ENCODE data around the gene CWH43.
"Not testable (repeated sequence)": the region's sequence is repeated elsewhere in the genome, so short reads cannot be mapped to it uniquely, and the experiment has no call there.

Gene CWH43

DNA sequence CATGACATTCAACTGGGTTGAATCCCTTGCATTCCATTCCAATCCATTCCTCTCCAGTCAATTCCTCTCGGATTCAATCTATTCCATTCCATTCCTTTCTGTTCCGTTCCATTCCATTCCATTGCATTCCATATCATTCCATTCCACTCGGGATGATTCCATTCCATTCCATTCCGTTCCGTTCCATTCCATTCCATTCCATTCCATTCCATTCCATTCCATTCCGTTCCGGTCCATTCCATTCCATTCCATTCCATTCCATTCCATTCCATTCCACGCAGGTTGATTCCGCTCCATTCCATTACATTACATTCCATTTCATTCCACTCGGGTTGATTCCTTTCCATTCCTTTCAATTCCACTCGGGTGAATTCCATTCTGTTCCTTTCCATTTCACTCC lies 111.4 kb downstream of the CWH43 start:
- DNase-seq = not testable (repeated sequence)

DNA sequence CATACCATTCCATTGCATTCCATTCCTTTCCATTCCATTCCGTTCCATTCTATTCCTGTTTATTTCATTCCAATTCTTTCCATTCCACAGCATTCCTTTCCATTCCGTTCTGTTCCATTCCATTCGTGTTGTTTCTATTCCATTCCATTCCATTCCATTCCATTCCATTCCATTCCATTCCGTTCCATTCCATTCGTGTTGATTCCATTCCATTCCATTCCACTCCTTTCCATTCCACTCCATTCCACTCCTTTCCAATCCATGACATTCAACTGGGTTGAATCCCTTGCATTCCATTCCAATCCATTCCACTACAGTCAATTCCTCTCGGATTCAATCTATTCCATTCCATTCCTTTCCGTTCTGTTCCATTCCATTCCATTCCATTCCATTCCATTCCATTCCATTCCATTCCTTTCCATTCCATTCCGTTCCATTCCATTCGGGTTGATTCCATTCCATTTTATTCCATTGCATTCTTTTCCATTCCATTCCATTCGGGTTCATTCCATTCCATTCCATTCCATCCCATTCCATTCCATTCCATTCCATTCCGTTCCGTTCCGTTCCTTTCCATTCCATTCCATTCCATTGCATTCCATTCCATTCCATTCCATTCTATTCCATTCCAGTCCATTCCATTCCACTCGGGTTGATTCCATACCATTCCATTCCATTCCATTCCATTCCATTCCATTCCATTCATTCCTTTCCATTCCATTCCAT lies 112.1 kb downstream of the CWH43 start:
- DNase-seq = not testable (repeated sequence)

DNA sequence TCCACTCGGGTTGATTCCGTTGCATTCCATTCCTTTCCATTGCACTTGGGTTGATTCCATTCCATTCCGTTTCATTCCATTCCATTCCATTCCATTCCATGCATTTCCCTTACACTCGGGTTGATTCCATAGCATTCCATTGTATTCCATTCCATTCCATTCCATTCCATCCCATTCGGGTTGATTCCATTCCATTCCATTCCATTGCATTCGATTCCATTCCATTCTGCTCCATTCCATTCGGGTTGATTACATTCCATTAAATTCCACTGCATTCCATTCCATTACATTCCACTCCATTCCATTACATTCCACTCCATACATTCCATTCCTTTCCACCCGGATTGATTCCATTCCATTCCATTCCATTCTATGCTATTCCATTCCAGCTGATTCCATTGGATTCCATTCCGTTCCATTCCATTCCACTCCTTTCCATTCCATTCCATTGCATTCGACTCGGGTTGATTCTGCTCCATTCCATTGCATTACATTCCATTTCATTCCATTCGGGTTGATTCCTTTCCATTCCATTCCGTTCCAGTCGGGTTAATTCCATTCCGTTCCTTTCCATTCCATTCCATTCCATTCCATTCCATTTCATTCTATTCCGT lies 113.9 kb downstream of the CWH43 start:
- DNase-seq = not testable (repeated sequence)

DNA sequence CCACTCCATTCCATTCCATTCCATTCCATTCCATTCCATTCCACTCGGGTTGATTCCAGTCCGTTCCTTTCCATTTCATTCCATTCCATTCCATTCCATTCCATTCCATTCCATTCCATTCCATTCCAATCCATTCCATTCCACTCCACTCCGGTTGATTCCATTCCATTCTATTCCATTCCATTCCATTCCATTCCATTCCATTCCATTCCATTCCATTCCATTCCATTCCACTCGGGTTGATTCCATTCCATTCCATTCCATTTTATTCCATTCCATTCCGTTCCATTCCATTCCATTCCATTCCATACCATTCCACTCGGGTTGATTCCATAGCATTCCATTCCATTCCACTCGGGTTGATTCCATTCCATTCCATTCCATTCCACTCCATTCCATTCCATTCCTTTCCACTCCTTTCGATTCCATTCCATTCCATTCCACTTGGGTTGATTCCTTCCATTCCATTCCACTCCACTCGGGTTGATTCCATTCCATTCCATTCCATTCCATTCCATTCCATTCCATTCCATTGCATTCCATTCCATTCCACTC lies 116.3 kb downstream of the CWH43 start:
- DNase-seq = not testable (repeated sequence)

DNA sequence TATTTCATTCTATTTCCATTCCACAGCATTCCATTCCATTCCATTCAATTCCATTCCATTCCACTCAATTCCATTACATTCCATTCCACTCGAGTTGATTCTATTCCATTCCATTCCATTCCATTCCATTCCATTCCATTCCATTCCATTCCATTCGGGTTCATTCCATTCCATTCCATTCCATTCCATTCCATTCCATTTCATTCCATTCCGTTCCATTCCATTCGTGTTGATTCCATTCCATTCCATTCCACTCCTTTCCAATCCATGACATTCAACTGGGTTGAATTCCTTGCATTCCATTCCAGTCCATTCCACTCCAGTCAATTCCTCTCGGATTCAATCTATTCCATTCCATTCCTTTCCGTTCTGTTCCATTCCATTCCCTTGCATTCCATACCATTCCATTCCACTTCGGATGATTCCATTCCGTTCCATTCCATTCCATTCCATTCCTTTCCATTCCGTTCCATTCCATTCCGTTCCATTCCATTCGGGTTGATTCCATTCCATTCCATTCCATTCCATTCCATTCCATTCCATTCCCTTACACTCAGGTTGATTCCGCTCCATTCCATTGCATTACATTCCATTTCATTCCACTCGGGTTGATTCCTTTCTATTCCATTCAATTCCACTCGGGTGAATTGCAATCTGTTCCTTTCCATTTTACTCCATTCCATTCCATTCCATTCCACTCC lies 117.5 kb downstream of the CWH43 start:
- DNase-seq = not testable (repeated sequence)

DNA sequence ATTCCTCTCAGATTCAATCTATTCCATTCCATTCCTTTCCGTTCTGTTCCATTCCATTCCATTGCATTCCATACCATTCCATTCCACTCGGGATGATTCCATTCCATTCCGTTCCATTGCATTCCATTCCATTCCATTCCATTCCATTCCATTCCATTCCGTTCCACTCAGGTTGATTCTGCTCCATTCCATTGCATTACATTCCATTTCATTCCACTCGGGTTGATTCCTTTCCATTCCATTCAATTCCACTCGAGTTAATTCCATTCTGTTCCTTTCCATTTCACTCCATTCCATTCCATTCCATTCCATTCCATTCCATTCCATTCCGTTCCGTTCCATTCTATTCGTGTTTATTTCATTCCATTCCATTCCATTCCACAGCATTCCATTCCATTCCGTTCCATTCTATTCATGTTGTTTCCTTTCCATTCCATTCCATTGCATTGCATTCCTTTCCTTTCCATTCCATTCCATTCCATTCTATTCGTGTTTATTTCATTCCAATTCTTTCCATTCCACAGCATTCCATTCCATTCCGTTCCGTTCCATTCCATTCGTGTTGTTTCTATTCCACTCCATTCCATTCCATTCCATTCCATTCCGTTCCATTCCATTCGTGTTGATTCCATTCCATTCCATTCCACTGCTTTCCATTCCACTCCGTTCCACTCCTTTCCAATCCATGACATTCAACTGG lies 118.3 kb downstream of the CWH43 start:
- DNase-seq = not testable (repeated sequence)

DNA sequence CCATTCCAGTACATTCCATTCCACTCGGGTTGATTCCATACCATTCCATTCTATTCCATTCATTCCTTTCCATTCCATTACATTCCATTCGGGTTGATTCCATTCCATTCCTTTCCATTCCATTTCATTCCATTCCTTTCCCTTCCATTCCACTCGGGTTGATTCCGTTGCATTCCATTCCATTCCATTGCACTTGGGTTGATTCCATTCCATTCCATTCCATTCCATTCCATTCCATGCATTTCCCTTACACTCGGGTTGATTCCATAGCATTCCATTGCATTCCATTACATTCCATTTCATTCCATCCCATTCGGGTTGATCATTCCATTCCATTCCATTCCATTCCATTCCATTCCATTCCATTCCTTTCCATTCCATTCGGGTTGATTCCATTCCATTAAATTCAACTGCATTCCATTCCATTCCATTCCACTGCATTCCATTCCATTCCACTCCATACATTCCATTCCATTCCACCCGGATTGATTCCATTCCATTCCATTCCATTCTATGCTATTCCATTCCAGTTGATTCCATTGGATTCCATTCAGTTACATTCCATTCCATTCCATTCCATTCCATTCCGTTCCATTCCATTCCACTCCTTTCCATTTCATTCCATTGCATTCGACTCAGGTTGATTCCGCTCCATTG lies 119.3 kb downstream of the CWH43 start:
- not testable (repeated sequence) for DNase-seq

DNA sequence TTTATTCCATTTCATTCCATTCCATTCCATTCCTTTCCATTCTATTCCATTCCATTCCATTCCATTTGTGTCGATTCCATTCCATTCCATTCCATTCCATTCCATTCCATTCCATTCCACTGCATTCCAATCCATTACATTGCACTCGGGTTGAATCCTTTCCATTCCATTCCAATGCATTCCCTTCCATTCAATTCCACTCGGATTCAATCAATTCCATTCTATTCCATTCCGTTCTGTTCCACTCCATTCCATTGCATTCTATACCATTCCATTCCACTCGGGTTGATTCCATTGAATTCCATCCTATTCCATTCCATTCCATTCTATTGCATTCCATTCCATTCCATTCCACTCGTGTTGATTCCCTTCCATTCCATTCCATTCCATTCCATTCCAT lies 121.2 kb downstream of the CWH43 start:
- not testable (repeated sequence) for DNase-seq

DNA sequence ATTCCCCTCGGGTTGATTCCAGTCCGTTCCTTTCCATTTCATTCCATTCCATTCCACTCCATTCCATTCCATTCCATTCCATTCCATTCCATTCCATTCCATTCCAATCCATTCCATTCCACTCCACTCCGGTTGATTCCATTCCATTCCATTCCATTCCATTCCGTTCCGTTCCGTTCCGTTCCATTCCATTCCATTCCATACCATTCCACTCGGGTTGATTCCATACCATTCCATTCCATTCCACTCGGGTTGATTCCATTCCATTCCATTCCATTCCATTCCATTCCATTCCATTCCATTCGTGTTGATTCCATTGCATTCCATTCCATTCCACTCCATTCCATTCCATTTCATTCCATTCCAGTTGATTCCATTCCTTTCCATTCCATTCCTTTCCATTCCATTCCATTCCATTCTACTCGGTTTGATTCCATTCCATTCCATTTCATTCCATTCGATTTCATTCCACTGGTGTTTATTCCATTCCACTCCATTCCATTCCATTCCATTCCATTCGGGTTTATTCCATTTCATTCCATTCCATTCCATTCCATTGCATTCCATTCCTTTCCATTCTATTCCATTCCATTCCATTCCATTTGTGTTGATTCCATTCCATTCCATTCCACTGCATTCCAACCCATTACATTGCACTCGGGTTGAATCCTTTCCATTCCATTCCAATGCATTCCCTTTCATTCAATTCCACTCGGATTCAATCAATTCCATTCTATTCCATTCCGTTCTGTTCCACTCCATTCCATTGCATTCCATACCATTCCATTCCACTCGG lies 122.3 kb downstream of the CWH43 start:
- not testable (repeated sequence) for DNase-seq

DNA sequence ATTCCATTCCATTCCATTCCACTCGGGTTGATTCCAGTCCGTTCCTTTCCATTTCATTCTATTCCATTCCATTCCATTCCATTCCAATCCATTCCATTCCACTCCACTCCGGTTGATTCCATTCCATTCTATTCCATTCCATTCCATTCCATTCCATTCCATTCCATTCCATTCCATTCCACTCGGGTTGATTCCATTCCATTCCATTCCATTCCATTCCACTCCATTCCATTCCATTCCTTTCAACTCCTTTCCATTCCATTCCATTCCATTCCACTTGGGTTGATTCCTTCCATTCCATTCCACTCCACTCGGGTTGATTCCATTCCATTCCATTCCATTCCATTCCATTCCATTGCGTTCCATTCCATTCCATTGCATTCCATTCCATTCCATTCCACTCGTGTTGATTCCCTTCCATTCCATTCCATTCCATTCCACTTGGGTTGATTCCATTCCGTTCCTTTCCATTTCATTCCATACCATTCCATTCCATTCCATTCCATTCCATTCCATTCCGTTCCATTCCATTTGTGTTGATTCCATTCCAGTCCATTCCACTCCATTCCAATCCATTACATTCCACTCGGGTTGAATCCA lies 123.6 kb downstream of the CWH43 start:
- not testable (repeated sequence) for DNase-seq

DNA sequence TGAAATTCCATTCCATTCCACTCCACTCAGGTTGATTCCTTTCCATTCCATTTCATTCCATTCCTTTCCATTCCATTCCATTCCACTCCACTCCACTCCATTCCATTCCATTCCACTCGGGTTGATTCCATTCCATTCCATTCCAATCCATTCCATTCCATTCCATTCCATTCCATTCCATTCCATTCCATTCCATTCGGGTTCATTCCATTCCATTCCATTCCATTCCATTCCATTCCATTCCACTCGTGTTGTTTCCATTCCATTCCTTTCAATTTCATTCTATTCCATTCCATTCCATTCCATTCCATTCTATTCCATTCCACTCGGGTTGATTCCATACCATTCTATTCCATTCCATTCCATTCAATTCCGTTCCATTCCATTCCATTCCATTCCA lies 124.5 kb downstream of the CWH43 start:
- not testable (repeated sequence) for DNase-seq
